HPDE6-E6E7 (cell line): ENCODE results near the gene HECTD4.

Source experiments
- DNase-seq: peaks from one replicate; pipeline ENCODE4 v3.0.0; 2011; ENCODE audit warnings: missing footprints; ENCODE audit errors: extremely low spot score

Gene HECTD4

DNA sequence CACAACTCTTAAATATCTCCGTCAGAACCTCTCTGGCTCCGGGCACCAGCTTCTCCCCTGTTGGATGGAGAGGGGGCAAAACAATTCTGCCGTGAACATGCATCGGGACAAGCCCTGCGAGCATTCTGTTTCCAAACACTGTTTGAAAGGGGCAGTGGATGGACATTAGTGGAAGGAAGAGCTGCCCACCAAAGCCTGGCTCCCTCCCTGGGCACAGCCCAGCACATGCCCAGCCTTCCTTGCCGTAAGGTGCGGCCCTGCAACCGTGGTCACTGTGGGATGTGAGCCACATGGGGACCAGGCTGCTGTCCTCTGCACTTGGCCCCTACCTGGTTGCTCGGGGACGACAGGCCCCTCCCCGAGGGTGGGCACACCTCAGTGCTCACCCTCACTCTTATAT, 202.9 kb downstream of the HECTD4 start:
- no peak for DNase-seq

DNA sequence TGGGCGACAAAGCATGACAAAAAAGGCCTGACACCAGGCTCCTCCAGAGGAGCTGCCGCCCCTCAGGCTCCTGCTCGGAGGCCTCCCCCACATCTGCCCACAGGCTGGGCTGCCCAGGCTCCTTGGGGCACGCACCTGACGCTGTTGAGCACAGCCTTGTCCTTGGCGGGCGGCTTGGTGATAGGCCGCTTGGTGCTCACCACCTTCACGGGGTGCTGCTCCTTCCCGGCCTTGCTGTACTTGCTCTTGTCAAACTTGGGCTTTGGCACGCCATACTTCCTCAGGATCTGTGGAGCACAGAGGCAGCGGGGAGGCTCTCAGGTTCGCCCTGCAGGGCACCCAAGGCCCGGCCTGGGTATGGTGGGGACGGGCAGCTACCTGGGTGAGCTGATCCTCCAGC, 203.4 kb downstream of the HECTD4 start:
- no peak for DNase-seq

DNA sequence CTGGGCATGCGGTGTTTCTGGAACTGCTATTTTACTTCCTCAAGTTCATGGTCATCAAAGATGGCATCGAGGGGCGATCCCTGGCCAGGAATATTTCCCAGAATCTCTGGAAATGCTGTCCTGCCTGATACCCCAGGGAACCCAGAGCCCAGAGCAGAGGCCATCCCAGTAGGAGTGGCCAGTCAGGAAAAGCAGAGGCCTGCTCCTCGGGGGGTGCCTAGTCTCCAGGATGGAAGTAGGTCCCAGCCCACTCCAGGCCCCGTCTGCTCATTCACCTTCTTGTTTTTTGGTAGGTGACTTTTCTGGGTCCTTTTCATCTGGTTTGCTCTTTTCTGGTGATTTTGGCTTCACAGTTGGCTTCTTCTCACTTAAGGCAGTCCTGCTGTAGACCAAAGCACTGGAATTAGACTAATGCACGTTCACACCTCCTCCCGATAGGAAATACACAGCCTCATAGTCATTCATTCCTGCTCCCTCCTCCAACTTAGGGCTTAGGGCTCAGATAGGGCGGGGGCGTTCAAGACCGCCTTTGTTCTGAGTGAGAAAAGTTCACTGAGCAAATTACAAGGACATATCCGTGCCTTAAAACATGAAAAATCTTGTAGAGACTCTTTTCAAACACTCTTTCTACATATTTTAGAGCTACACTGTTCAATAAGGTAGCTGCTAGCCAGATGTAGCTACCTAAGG, 205.8 kb downstream of the HECTD4 start:
- DNase-seq, result no peak

DNA sequence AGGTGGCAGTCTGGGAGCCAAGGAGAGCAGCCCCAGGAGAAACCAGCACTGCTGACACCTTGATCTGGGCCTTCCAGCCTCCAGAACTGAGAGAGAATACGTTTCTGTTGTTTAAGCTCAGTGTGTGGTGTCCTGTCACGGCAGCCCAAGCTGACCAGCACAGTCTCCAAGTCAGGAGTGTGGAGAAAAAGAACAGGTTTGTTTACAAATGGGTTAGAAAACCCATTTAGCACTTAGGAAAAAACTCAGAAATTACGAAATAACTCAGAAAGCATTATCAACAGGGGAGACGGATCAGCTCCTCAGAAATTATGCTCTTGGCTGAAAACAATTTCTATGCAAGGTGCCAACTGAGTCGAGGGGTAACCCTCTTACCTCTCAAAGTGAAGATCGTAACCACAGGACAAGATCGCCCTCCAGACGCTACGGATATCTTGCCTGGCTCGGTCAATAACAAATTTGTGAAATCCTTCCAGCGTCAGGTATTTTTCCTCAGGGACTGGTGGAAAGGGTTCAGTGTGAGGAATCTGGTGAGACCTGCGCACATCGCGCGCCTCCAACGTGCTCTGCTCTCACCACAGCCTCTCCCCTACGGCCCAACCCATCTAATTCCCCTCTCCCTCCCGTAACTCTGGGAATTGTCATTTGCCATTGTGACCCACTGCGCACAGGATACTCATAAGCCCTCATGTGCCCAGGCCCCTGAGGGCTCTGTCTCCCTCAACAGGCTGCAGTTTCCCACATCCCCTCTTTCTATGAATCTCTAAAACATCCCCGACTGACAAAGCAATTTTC, 206.7 kb downstream of the HECTD4 start:
- no peak for DNase-seq

DNA sequence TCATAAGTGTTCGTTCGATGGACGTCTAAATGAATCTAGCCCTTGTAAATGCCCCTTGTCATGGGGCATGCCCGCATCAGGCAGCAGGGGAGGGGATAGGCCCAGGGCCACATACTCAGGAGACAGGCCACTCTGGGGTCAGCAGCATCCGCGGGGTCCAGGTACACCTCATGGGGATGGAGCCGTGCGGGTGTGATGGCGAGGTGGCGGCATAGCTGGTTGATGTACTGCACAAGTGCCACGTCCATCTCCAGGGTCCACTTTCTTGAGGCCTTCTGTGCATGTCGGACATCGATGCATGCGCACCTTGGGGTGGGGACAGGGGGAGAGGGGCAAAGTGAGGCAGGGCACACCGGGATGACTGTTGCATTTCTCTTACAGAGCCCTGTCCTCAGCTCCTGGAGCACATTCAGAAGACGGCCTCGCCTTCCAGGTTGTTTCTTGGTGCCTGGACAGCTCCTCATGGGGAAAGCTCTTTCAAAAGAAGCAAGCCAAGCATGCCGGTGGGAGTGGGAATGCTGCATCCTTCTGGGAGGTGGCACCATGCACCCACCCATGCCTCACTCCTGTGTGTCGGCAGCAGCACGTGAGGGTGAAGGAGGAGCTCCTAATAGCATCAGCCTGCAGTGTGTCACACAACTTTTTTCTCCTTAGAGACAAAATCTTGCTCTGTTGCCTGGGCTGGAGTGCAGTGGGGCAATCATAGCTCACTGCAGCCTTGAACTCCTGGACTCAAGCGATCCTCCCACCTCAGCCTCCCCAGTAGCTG, 209.5 kb downstream of the HECTD4 start:
- no peak for DNase-seq

DNA sequence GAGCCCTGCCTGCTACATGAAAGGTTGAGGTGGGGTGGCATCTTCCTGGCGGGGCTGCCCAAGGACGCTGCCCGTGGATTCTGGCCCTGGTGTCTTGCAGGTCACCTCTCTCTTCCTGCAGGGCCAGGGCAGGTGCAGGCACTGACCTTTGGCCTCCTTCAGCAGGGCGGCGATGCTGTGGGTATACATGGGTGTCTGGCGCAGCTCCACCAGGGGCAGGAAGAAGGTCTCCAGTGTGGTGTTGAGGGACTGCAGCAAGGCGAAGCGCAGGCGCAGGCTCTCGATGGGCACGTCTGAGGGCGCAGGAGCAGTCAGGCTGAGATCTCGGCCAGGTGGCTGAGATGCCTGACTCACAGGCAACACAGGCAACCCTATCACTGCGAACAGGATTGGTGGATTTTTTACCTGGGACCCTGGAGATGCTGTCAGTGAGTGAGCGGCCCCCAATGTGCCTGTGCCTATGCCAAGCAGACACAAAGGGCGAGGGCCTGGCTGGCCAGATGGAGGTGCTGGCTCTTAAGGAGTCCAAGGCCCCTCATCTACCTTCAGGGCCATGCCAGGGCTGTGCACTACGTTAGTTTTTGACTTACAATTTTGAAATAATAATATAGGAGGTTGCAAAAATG, 211.1 kb downstream of the HECTD4 start:
- no peak for DNase-seq

DNA sequence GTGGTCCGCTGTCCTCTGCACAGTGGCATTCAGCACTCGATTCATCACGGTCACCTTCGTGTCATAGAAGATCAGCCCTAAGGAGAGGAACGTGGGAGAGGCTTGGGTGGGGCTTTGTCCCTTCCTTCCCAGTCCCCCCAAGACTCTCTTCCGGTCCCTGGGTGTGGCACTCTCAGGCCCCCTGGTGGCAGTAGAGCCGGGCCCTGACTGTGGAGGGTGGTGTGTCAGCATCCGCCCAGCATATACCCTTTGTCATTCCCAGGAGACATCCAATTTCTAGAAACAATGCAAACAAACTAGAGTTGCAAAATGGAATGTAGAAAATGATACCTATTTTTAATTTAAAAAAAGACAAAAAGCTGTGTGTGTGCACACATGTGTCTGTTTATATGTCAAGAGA, 211.9 kb downstream of the HECTD4 start:
- no peak for DNase-seq

DNA sequence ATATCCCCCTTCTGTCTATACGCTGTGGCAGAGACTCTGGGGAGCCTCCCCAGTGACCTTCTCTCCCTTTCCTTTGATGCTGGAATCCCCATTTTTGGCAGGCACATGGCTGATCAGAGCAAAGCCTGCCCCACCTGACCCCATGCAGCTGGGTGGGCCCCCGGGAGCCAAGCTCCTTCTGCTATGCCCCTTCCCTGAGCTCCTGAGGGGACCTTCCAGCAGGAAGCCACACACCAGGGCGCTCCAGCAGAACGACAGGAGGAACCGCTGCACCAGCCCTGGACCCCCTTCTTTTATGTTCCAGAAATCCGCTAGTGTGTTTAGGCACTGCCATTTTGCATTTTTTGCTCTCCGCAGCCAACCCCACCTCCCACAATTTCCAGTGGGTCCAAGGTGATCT, 212.3 kb downstream of the HECTD4 start:
- DNase-seq, result no peak

DNA sequence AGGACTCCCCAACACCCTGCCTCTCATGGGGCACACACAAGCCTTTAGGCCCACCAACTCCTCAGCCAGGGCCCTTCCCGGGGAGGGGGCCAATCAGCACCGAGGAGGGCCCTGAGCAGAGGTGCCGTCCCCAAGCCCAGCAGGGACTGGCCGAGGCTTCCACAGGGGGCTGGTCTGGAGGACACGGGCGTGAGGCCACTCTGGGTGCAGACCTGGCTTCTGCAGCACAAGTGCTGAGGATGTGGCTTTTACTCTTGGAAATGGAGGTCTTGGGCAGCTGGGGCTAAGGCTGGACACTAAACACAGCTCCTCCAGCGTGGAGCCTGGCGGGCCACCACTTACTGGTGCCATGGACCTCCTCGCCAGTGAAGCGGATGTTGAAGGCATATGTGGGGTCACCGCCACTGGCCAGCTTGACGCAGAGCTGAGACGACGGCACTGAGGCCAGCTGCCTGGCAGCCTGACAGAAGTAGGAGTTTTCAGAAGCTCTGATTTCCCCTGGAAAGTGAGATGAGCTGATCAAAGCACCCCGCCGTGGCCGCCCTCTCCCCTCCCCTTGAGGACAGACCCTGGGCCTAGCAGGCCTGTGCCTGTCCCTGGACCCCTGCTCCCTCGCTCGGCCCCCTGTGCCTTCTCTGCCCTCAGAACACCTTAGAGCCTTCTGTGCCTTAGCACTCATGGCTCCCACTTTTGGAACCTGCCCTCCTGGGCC, 212.9 kb downstream of the HECTD4 start:
- DNase-seq, result no peak

DNA sequence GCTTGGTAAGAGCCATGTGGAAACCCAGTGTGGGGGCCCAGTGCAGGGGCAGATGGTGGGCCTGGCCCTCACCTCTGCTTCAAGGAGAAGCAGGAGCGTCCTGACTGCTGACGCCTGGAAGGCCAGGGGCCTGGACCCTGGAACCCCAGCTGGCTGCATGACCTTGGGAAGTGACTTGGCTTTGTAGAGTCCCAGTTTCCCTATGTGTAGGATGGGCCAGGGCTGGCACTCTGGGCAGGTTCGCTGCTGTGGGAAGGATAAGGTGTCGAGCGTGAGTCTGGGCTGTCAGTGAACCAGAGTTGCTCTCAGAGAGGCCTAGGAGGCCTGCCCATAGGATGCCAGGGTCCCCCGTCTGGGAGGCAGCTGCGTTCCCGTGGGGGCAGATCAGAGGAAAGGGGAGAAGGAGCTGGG, 213.7 kb downstream of the HECTD4 start:
- DNase-seq, result no peak

DNA sequence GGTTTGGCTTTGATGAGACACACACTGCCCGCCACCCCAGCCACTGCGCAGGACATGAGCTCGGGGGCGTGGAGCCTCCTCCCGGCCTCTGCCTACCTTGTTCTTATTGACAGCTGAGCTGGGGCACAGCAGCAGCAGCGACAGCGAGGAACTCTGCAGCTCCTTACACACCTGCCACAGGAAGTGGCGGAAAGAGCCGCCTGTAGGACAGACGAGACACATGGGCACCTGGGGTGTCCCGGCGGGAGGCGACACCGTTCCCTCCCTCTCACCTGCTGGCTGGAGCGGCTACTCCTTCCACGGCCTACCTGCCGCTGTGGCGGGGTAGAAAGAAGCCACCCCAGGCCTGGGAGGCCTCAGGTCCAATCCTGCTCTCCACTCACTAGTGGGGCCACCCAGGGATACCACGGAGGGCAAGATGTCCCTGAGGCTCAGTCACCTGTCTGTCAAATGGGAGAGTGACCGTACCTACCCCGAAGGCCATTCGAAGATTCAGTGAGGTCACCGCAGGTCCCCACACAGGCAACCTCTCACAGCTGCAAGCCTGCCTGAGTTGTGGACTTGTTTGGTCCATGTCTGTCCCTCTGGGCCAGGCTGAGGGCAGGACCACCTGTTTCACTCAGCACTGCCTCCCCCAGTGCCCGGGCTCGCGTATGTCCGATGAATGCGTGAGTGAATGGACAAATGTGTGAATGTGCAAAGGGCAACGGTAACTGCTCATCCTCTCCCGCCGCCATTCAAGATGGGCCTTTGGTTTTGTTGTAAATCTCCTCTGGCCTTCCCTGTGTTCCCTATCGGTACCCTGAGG, 214.3 kb downstream of the HECTD4 start:
- no peak for DNase-seq

DNA sequence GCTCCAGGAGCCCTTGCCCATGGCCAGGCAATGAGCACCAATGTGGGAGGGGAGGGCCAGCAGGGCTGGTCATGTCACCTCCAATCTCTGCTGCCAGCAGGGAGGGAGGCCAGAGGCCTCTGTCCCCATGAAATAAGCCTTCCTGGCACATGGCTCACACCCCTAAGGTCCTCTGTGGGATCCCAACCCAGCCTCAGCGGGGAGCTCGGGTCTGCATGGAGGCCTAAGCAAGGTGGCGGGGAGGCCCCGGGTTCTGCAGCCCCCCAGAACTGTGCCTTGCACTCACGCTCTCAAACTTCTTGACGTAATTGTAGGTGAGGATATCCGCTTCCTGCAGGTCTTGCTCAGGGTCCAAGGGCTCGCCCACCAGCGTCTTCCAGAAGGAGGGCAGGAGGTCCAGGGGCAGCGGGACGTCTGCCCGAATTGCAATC, 215.2 kb downstream of the HECTD4 start:
- DNase-seq, result no peak

DNA sequence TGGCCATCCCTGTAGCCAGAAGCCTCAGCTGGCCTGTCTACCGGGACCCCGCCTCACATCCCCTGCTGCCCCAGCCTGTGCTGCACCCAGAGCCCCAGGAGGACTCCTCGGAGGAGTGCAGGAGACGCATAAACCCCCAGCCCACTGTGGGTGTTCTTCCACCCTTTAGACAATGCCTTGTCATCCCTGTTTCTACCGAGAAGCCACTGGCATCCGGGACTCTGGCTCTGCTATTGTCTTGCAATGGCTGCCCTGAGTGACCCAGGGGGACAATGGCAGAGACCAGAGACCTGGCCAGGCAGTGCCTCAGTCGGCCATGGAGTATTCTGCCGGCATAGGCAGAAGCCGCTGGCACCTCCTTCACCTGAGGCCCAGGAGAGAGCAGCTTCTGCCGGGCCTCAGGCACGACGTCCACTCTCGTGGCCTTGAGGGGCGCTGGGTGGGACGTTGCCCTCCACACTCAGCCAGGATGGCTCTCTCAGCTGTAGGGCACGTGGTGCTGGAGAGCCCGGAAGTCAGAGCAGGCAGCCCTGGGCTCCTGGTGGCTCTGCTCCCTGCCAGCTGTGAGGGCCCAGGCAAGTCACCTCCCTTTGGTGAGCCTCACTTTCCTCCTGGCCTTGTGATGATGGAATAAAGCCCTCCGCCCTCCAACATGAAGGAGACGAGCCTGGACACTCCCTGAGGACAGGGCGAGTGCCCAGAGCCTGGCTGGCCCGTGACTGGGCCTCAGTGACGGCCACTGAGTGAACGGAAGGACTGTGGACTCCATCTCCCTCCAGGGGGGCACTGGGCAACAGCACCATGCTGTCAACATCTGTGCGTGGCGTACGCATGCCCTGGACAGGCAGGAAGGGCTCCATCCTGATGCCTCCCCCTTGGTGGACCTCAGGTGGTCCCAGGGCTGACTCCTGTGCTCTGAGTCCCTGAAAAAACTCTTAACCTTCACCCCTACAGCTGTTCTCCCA, 215.9 kb downstream of the HECTD4 start:
- no peak for DNase-seq

DNA sequence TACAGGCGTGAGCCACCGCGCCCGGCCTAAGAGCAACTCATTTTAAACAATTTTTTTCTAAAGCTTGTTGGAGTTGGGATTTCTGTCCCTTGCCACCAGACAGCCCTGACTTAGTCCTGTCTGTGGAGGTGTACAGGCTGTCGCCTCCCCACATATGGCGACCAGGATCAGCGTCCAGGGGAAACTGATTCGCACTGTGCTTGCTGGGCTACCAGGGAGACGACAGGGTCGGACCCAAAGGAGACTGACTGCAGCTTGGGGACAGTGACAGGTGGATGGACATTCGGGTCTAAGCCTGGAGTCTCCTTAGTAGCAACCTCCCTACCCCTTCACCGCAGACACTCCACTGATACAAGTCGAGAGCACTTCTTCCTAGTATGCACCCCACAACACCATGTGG, 216.6 kb downstream of the HECTD4 start:
- no peak for DNase-seq

DNA sequence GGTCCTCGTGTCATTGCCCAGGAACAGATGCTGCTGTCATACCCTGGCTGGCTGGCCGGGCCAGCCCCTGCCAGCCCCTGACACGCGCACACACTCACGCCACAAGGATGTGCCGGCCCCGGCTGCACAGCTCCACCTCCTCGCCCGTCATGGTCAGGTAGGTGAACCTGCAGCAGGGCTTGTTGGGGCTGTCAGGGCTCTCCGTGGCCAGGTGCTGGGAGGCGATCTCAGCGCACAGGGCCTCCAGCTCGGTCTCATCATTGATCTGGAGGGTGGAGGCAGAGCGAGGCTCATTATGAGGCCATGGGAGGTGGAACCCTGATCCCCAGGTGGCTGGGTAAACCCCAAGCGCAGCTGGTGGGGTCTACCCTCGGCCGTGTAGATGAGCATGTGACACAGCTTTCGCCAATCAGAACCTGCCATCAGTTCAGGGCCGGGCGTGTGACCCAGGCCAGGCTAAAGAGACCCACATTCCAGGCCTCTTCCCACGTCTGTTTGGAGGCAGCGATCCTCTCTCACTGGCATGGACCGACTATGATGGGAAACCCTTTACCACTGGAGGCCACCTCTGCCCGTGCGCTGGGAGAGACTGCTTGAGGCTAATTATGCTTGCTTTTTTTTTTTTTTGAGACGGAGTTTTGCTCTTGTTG, 218.1 kb downstream of the HECTD4 start:
- no peak for DNase-seq

DNA sequence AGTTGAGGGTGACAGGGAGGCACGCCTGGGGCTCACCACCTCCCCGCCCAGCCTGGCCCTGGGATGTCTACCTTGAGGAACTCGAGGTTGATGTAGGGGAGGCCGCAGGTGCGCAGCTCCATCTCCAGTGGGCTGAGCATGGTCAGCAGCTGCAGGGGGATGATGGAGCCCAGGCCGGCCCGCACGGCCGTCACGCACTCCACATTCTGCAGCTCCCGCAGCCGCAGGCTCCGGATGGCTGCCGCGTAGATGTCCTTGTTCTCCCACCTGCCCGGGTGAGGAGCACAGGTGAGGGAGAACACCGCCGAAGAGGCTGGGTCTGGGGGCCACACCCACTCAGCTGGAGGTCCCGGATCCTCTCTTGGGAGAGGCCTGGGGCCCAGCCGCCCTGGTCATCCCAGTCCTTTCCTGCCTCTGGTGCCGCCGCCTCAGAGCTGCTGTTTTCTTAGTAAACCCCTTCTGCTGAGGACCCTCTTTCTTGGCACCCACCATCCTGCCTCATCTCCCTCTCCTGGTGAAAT, 218.7 kb downstream of the HECTD4 start:
- DNase-seq, result no peak

DNA sequence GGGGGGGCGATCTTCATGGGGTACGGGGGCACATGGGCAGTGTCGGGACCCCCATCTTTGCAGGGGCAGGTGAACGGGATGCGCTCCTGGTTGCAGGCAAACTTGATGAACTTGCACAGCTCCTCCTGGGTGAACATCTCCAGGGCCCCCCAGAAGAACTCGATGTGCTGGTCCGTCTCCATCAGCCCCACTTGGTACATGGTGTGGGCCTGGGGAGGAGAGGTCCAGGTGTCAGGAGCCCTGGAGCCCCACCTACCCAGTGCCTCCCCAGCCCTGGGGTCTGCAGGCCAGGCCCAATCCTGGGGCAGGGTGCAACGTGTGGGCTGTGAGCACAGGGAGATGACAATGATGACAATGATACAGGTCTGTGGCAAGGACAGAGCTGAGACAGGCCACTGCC, 219.2 kb downstream of the HECTD4 start:
- DNase-seq, result no peak

DNA sequence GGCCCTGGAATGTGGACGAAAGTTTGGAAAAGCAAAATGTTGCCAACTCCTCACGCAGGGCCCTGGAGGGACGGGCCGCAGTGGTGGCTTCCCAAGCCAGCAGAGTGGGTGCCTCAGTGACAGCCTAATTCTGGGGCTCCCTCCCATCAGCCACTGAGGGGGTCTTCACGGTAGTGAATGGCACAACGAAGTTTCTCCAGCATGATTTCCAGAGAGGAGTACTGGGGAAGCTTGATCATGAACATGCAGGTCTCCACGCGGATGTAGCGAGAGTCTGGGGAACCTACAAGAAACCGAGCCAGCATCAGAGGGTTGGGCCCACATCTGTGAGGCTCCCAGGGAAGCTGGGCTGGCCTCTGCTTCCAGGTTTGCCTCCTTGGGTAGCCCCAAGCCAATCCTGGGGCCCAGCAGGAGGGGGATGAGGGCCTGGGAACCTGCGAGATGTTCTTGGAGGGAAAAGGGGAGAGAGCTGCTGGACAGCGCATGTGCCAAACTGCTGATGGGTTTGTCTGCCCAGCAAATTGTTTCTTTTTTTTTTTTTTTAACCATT, 219.9 kb downstream of the HECTD4 start:
- DNase-seq, result no peak
